Measurements from ENCODE around the gene ZNF785. TPM values are rescaled to one million over a fixed set of nuclear protein-coding genes. Genes with fewer than 3 reads are reported as not detected.

ZNF785 gene
- total and polyA plus RNA-seq, 2 of the 13 experiments (the other 11 are each of a cell fraction or from before 2014, with no cell fraction given) = 0.01 TPM; not detected in 1

DNA sequence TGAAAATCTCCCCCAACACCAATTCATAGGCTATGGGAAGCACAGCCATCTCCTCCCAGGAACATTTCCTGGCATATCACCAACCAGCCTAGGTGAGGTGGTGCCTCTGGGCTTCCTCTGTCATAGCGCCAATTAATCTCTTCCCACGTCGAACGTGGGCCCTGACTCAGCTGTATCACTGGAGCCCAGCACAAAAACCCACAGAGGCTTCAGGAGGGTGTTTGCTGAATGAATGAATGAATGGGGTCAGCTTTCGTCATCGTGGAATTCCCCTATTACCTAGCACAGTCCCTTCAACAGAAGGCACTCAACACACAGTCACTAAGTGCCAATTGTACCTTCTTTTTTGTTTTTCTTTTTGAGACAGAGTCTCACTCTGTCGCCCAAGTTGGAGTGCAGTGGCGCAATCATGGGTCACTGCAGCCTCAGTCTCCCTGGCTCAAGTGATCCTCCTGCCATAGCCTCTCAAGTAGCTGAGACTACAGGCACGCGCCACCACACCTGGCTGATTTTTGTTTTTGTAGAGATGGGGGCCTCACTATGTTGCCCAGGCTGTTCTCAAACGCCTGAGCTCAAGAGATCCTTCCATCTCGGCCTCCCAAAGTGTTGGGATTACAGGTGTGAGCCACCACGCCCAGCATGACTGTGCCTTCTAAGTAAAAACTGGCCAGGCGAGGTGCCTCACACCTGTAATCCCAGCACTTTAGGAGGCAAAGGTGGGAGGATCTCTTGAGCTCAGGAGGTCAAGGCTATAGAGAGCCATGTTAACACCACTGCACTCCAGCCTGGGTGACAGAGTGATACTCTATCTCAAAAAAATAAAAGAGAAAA, 18.1 kb downstream of the ZNF785 start (continued):
- TF ChIP-seq, protein P1, sequence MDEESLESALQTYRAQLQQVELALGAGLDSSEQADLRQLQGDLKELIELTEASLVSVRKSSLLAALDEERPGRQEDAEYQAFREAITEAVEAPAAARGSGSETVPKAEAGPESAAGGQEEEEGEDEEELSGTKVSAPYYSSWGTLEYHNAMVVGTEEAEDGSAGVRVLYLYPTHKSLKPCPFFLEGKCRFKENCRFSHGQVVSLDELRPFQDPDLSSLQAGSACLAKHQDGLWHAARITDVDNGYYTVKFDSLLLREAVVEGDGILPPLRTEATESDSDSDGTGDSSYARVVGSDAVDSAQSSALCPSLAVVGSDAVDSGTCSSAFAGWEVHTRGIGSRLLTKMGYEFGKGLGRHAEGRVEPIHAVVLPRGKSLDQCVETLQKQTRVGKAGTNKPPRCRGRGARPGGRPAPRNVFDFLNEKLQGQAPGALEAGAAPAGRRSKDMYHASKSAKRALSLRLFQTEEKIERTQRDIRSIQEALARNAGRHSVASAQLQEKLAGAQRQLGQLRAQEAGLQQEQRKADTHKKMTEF (CRISPR knock-in tag; IDR thresholded peaks at IDR 0.05) = no peak
- TF ChIP-seq, protein P2, sequence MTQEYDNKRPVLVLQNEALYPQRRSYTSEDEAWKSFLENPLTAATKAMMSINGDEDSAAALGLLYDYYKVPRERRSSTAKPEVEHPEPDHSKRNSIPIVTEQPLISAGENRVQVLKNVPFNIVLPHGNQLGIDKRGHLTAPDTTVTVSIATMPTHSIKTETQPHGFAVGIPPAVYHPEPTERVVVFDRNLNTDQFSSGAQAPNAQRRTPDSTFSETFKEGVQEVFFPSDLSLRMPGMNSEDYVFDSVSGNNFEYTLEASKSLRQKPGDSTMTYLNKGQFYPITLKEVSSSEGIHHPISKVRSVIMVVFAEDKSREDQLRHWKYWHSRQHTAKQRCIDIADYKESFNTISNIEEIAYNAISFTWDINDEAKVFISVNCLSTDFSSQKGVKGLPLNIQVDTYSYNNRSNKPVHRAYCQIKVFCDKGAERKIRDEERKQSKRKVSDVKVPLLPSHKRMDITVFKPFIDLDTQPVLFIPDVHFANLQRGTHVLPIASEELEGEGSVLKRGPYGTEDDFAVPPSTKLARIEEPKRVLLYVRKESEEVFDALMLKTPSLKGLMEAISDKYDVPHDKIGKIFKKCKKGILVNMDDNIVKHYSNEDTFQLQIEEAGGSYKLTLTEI (CRISPR knock-in tag; conservative IDR thresholded peaks at IDR 0.05) = no peak
- TF ChIP-seq, protein P3, sequence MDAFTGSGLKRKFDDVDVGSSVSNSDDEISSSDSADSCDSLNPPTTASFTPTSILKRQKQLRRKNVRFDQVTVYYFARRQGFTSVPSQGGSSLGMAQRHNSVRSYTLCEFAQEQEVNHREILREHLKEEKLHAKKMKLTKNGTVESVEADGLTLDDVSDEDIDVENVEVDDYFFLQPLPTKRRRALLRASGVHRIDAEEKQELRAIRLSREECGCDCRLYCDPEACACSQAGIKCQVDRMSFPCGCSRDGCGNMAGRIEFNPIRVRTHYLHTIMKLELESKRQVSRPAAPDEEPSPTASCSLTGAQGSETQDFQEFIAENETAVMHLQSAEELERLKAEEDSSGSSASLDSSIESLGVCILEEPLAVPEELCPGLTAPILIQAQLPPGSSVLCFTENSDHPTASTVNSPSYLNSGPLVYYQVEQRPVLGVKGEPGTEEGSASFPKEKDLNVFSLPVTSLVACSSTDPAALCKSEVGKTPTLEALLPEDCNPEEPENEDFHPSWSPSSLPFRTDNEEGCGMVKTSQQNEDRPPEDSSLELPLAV (CRISPR knock-in tag; conservative IDR thresholded peaks at IDR 0.05; ENCODE audit: low read depth) = no peak
- TF ChIP-seq, protein P4, sequence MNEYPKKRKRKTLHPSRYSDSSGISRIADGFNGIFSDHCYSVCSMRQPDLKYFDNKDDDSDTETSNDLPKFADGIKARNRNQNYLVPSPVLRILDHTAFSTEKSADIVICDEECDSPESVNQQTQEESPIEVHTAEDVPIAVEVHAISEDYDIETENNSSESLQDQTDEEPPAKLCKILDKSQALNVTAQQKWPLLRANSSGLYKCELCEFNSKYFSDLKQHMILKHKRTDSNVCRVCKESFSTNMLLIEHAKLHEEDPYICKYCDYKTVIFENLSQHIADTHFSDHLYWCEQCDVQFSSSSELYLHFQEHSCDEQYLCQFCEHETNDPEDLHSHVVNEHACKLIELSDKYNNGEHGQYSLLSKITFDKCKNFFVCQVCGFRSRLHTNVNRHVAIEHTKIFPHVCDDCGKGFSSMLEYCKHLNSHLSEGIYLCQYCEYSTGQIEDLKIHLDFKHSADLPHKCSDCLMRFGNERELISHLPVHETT (CRISPR knock-in tag; conservative IDR thresholded peaks at IDR 0.05) = no peak
- TF ChIP-seq XBP1 (CRISPR knock-in tag; IDR thresholded peaks at IDR 0.05) (no peak), MIER3 (CRISPR knock-in tag; IDR thresholded peaks at IDR 0.05; ENCODE audit: borderline replicate concordance) (no peak), CCDC6 (CRISPR knock-in tag; IDR thresholded peaks at IDR 0.05) (no peak), ETV5 (CRISPR knock-in tag; IDR thresholded peaks at IDR 0.05; ENCODE audit: borderline replicate concordance) (no peak), NFYC (CRISPR knock-in tag; IDR thresholded peaks at IDR 0.05) (no peak), CEBPG (CRISPR knock-in tag; IDR thresholded peaks at IDR 0.05) (no peak)
- TF ChIP-seq, protein P5, sequence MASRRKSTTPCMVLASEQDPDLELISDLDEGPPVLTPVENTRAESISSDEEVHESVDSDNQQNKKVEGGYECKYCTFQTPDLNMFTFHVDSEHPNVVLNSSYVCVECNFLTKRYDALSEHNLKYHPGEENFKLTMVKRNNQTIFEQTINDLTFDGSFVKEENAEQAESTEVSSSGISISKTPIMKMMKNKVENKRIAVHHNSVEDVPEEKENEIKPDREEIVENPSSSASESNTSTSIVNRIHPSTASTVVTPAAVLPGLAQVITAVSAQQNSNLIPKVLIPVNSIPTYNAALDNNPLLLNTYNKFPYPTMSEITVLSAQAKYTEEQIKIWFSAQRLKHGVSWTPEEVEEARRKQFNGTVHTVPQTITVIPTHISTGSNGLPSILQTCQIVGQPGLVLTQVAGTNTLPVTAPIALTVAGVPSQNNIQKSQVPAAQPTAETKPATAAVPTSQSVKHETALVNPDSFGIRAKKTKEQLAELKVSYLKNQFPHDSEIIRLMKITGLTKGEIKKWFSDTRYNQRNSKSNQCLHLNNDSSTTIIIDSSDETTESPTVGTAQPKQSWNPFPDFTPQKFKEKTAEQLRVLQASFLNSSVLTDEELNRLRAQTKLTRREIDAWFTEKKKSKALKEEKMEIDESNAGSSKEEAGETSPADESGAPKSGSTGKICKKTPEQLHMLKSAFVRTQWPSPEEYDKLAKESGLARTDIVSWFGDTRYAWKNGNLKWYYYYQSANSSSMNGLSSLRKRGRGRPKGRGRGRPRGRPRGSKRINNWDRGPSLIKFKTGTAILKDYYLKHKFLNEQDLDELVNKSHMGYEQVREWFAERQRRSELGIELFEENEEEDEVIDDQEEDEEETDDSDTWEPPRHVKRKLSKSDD (CRISPR knock-in tag; IDR thresholded peaks at IDR 0.05; ENCODE audit: low read depth) = no peak
- TF ChIP-seq, protein P6, sequence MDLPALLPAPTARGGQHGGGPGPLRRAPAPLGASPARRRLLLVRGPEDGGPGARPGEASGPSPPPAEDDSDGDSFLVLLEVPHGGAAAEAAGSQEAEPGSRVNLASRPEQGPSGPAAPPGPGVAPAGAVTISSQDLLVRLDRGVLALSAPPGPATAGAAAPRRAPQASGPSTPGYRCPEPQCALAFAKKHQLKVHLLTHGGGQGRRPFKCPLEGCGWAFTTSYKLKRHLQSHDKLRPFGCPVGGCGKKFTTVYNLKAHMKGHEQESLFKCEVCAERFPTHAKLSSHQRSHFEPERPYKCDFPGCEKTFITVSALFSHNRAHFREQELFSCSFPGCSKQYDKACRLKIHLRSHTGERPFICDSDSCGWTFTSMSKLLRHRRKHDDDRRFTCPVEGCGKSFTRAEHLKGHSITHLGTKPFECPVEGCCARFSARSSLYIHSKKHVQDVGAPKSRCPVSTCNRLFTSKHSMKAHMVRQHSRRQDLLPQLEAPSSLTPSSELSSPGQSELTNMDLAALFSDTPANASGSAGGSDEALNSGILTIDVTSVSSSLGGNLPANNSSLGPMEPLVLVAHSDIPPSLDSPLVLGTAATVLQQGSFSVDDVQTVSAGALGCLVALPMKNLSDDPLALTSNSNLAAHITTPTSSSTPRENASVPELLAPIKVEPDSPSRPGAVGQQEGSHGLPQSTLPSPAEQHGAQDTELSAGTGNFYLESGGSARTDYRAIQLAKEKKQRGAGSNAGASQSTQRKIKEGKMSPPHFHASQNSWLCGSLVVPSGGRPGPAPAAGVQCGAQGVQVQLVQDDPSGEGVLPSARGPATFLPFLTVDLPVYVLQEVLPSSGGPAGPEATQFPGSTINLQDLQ (CRISPR knock-in tag; IDR thresholded peaks at IDR 0.05) = no peak
- TF ChIP-seq, protein P7, sequence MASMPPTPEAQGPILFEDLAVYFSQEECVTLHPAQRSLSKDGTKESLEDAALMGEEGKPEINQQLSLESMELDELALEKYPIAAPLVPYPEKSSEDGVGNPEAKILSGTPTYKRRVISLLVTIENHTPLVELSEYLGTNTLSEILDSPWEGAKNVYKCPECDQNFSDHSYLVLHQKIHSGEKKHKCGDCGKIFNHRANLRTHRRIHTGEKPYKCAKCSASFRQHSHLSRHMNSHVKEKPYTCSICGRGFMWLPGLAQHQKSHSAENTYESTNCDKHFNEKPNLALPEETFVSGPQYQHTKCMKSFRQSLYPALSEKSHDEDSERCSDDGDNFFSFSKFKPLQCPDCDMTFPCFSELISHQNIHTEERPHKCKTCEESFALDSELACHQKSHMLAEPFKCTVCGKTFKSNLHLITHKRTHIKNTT (CRISPR knock-in tag; IDR thresholded peaks at IDR 0.05) = no peak
